SK-N-SH treated with all-trans-retinoic acid at 6 μM for 48 hours (cell line): ENCODE data around the gene IFITM1.

Source experiments
- ESRRG ChIP-seq: fragments of 250-450 bp; sonication (Bioruptor Pico); IDR thresholded peaks from 2 replicates; pipeline ENCODE4 v1.6.1; 2021; ENCODE audit warnings: mild to moderate bottlenecking
- GLIS3 ChIP-seq: fragments of 250-450 bp; sonication (Bioruptor Pico); IDR thresholded peaks from 2 replicates; pipeline ENCODE4 v1.5.0; 2020; ENCODE audit warnings: mild to moderate bottlenecking, moderate library complexity
- ISL1 ChIP-seq: fragments of 250-450 bp; sonication (Bioruptor Pico); IDR thresholded peaks from 2 replicates; pipeline ENCODE4 v2.1.2; 2022; ENCODE audit warnings: mild to moderate bottlenecking, moderate library complexity
- PATZ1 ChIP-seq: fragments of 250-450 bp; sonication (Bioruptor Pico); IDR thresholded peaks from 2 replicates; pipeline ENCODE4 v1.8.0; 2020; ENCODE audit warnings: mild to moderate bottlenecking, moderate library complexity, borderline replicate concordance
- PPARA ChIP-seq: fragments of 250-450 bp; sonication (Bioruptor Pico); IDR thresholded peaks from 2 replicates; pipeline ENCODE4 v1.5.0; 2020; ENCODE audit warnings: mild to moderate bottlenecking, borderline replicate concordance
- RARB ChIP-seq: fragments of 250-450 bp; sonication (Bioruptor Pico); IDR thresholded peaks from 2 replicates; pipeline ENCODE4 v1.8.0; 2021; ENCODE audit warnings: mild to moderate bottlenecking, moderate library complexity
- TCF4 ChIP-seq: fragments of 250-450 bp; sonication (Bioruptor Pico); IDR thresholded peaks from 2 replicates; pipeline ENCODE4 v1.8.0; 2021; ENCODE audit warnings: mild to moderate bottlenecking, moderate library complexity, borderline replicate concordance
- TOX ChIP-seq: fragments of 250-450 bp; sonication (Bioruptor Pico); IDR thresholded peaks from 2 replicates; pipeline ENCODE4 v1.8.0; 2021; ENCODE audit warnings: mild to moderate bottlenecking, moderate library complexity, borderline replicate concordance

- TF ChIP-seq TCF4 (CRISPR knock-in tag) (no peak), PATZ1 (no peak), TOX (CRISPR knock-in tag) (no peak), GLIS3 (CRISPR knock-in tag) (no peak), RARB (CRISPR knock-in tag) (no peak), ESRRG (CRISPR knock-in tag) (no peak), ISL1 (CRISPR knock-in tag) (no peak), PPARA (no peak)
These were observed 17.0 kb downstream of the IFITM1 start for GRCh38 chr11:330694-331357.
